Endothelial cell (in vitro differentiated cells): ENCODE measurements around the gene ALK. TPM values are rescaled to one million over a fixed set of nuclear protein-coding genes. Genes with fewer than 3 reads are reported as not detected.

ENCODE experiments used
- DNase-seq: peaks from one replicate; pipeline ENCODE4 v3.0.0; 2021; ENCODE audit warnings: low spot score
- H3K27ac Mint-ChIP-seq: one replicate; pipeline ENCODE4 v1.8.0; 2021; ENCODE audit warnings: mixed read lengths, inconsistent platforms; ENCODE audit not compliant: unreplicated experiment
- H3K27me3 Mint-ChIP-seq: one replicate; pipeline ENCODE4 v1.8.0; 2021; ENCODE audit warnings: mild to moderate bottlenecking, moderate library complexity, mixed read lengths, inconsistent platforms; ENCODE audit not compliant: unreplicated experiment
- H3K36me3 Mint-ChIP-seq: one replicate; pipeline ENCODE4 v1.8.0; 2021; ENCODE audit warnings: mild to moderate bottlenecking, low read depth, mixed read lengths, inconsistent platforms; ENCODE audit not compliant: unreplicated experiment
- H3K4me1 Mint-ChIP-seq: one replicate; pipeline ENCODE4 v1.8.0; 2021; ENCODE audit warnings: mild to moderate bottlenecking, mixed read lengths, inconsistent platforms; ENCODE audit not compliant: unreplicated experiment
- H3K4me3 Mint-ChIP-seq: one replicate; pipeline ENCODE4 v1.8.0; 2021; ENCODE audit warnings: mild to moderate bottlenecking, mixed read lengths, inconsistent platforms; ENCODE audit not compliant: unreplicated experiment
- H3K9me3 Mint-ChIP-seq: one replicate; pipeline ENCODE4 v1.8.0; 2021; ENCODE audit warnings: mixed read lengths, inconsistent platforms; ENCODE audit not compliant: unreplicated experiment
- CTCF ChIP-seq: fragments of 200-600 bp; sonication (generic); IDR thresholded peaks from one replicate; pipeline ENCODE4 v1.5.0; 2021; ENCODE audit warnings: antibody characterized with exemption; ENCODE audit not compliant: unreplicated experiment
- total RNA-seq: library from RNA; stranded (reverse); fragmentation: NEBNext Ultra II Directional; extraction: Animal tissue kit (Norgen Biotek cat#: 25700); gene quantifications from one replicate; pipeline ENCODE4 v1.2.1, GENCODE V29; 2021; ENCODE audit not compliant: unreplicated experiment

The ALK gene
- total RNA-seq, 1 donor from 2014 or later, result 0.05 TPM

DNA sequence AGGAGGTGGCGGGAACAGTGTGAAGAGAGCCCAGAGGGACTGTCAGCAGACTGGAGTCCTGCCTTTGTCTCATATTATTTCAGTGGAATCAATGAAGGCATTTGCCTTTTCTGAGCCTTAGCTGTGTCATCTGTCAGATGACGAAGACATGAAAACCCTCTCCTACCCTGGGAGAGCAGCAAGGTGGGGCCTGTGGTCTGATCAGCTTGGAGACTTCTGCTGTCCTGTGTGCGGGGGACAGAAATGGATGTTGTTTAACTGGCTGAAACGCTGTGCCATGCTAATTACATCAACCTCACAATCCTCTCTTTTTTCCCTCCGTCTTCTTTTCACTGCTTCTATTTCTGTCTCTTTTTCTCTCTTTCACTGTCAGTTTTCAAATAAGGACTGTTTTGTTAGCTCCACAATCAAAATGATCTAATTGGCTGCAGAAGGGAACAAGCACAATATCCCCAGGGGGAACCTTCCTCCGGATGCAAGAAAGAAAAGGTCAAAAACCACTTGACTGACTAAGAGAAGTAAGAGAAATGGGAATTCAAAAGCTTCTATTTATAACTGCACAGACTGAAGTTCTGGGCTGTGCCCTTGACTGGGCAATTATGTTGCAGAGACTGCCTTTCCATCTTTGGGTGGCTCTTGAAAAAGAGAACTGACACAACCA is 466.1 kb downstream of the ALK start:
- Mint-ChIP-seq H3K4me3 (no peak overlapping the region), H3K36me3 (no peaks in the 10 kb centered on the region), H3K27ac (no peak overlapping the region), H3K27me3 (no peaks in the 10 kb centered on the region), H3K9me3 (no peaks in the 10 kb centered on the region), H3K4me1 (peaks cover 4% of the 10 kb centered on the region)
- DNase-seq, result no peak
- no peak for TF ChIP-seq CTCF

DNA sequence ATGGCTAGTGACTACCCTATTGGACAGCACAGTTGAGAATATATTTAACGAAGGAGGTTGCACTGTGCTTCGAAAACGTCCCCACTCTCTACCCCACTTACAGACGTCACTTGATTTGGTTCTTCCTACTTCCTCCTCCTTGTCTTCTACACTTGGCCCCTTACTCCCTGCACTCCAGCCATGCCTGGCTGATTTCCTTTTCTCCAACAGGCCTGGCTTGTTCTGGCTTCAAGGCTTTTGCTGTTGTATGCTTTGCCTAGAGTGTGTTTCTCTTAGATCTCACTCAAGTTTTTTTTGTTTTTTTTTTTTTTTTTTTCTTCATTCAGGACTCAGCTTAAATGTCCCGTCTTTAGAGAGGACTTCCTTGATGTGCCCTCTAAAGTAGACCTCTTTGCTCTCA is 469.4 kb downstream of the ALK start:
- no peaks in the 10 kb centered on the region for H3K9me3 Mint-ChIP-seq
- TF ChIP-seq CTCF, result no peak
- no peak for DNase-seq
- H3K4me3 Mint-ChIP-seq, result no peak overlapping the region
- no peaks in the 10 kb centered on the region for H3K27me3 Mint-ChIP-seq
- peaks cover 10% of the 10 kb centered on the region for H3K4me1 Mint-ChIP-seq
- no peak overlapping the region for H3K27ac Mint-ChIP-seq
- no peaks in the 10 kb centered on the region for H3K36me3 Mint-ChIP-seq

- no peak for TF ChIP-seq CTCF
- Mint-ChIP-seq H3K4me3 (no peak overlapping the region), H3K27me3 (no peaks in the 10 kb centered on the region), H3K27ac (no peak overlapping the region), H3K36me3 (no peaks in the 10 kb centered on the region), H3K4me1 (peaks cover 10% of the 10 kb centered on the region), H3K9me3 (no peaks in the 10 kb centered on the region)
- no peak for DNase-seq
Observed at GRCh38 chr2:29450596-29451222, 470.7 kb downstream of the ALK start.

GRCh38 chr2:29449499-29449898 is 471.9 kb downstream of the ALK start:
- Mint-ChIP-seq H3K9me3 (no peaks in the 10 kb centered on the region), H3K27ac (no peak overlapping the region), H3K36me3 (no peaks in the 10 kb centered on the region), H3K27me3 (no peaks in the 10 kb centered on the region), H3K4me1 (peaks cover 10% of the 10 kb centered on the region), H3K4me3 (no peak overlapping the region)
- no peak for TF ChIP-seq CTCF
- DNase-seq, result no peak

GRCh38 chr2:29448096-29448688 is 473.2 kb downstream of the ALK start:
- TF ChIP-seq CTCF, result no peak
- H3K36me3 Mint-ChIP-seq, result no peaks in the 10 kb centered on the region
- H3K9me3 Mint-ChIP-seq, result no peaks in the 10 kb centered on the region
- no peak overlapping the region for H3K4me3 Mint-ChIP-seq
- DNase-seq, result no peak
- no peaks in the 10 kb centered on the region for H3K27me3 Mint-ChIP-seq
- peaks cover 20% of the 10 kb centered on the region for H3K4me1 Mint-ChIP-seq
- no peak overlapping the region for H3K27ac Mint-ChIP-seq
